ENCODE measurements around the gene RRP12.
"Not testable (repeated sequence)": the region's sequence is repeated elsewhere in the genome, so short reads cannot be mapped to it uniquely, and the experiment has no call there.

RRP12 gene

DNA sequence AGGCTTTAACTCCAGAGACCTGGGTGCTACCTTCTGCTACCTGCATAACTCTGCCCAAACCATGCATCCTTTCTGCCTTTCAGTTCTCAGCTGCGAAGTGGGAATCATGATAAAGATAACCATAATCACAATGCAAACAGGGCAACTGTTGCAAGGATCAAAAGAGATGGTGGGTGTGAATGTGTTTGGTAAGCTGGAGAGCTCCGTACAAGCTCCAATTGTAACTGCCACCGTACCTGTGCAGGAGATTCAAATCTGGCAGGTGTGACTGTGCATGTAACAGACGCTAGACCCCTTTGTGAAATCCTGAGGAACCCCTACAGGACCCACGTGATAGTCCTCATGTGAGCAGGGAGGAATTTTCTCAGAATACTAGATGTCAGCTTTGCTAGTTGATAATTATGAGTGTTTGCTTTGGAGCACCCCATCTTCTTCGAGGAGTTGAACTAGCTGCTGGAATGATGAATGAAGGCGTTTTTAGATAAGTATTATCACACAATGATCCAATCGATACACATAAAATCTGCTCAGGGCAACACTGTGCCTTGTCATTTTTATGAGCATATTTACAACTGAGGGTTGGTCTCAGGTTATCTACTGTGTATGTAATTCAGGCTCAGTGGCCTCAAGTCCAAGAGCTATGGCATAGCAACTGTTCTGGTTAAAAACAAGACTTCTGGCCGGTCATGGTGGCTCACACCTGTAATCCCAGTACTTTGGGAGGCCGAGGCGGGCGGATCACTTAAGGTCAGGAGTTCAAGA, 51.2 kb downstream of the RRP12 start:
- no peak for DNase-seq
- in situ Hi-C loops (cut with HindIII; ENCODE audit: low pct_ligation_motif_present, low pct_unique_long_range_greater_than_20kb, low sequenced_read_pairs) = no loop called here

DNA sequence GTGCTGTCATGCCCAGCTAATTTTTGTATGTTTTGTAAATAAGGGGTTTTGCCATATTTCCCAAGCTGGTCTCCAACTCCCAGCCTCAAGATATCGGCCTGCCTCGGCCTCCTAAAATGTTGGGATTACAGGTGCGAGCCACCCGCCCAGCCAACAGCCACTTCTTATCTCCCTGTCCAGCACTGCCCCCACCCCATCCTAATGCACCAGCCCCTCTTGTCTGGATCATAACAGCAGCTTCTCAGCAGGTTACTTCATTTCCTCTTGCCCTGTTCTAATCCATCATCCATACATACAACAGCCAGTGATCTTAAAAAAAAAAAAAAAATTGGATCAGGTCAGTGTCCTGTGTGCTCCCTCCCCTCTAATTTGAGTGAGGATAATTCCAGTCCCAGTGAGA, 53.8 kb downstream of the RRP12 start:
- no peak for DNase-seq
- in situ Hi-C loops (cut with HindIII; ENCODE audit: low pct_ligation_motif_present, low pct_unique_long_range_greater_than_20kb, low sequenced_read_pairs) = no loop called here

DNA sequence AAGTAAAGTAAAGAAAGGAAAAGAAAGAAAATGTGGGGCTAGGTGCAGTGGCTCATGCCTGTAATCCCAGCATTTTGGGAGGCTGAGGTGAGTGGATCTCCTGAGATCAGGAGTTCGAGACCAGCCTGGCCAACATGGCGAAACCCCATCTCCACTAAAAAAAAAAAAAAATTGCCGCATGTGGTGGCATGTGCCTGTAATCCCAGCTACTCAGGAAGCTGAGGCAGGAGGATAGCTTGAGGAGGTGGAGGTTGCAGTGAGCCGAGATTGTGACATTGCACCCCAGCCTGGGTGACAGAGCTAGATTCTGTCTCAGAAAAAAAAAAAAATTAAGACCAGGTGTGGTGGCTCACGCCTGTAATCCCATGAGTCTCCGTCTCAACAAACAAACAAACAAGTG, 57.5 kb downstream of the RRP12 start:
- in situ Hi-C loops (cut with HindIII; ENCODE audit: low pct_ligation_motif_present, low pct_unique_long_range_greater_than_20kb, low sequenced_read_pairs) = not testable (repeated sequence)

DNA sequence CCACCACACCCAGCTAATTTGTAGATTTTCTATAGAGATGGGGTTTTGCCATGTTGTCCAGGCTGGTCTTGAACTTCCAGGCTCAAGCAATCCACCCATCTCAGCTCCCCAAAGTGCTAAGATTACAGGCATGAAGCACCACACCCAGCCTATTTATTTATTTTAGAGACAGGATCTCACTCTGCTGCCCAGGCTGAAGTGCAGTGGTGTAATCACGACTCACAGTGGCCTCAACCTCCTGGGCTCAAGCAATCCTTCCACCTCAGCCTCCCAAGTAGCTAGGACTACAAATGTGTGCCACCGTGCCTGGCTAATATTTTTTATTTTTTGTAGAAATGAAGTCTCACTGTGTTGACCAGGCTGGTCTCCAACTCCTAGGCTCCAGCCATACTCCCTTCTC, 59.7 kb downstream of the RRP12 start:
- in situ Hi-C loops (cut with HindIII; ENCODE audit: low pct_ligation_motif_present, low pct_unique_long_range_greater_than_20kb, low sequenced_read_pairs) = no loop called here
- DNase-seq = no peak

More for the DNA sequence above, 57.5 kb downstream of the RRP12 start:
- not testable (repeated sequence) for DNase-seq

DNA sequence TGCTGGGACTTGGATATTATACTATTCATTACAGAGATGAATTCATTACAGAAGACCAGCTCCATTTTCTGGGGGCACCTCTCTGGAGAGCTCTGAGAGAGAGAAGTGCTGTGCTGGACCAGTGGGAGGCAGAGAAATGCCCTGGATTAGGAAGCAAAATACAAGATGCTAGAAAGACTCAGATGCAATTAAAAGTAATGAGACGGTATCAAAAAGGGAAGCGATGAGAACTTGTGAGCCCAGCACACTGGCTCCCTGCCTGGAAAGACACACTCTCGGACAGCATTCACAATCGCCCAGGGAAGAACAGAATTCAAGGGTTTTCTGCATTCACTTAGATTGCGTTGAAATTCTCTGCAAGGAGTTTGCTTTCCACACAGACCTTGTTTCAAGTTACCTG, 63.1 kb downstream of the RRP12 start:
- in situ Hi-C loops (cut with HindIII; ENCODE audit: low pct_ligation_motif_present, low pct_unique_long_range_greater_than_20kb, low sequenced_read_pairs) = no loop called here
- no peak for DNase-seq

DNA sequence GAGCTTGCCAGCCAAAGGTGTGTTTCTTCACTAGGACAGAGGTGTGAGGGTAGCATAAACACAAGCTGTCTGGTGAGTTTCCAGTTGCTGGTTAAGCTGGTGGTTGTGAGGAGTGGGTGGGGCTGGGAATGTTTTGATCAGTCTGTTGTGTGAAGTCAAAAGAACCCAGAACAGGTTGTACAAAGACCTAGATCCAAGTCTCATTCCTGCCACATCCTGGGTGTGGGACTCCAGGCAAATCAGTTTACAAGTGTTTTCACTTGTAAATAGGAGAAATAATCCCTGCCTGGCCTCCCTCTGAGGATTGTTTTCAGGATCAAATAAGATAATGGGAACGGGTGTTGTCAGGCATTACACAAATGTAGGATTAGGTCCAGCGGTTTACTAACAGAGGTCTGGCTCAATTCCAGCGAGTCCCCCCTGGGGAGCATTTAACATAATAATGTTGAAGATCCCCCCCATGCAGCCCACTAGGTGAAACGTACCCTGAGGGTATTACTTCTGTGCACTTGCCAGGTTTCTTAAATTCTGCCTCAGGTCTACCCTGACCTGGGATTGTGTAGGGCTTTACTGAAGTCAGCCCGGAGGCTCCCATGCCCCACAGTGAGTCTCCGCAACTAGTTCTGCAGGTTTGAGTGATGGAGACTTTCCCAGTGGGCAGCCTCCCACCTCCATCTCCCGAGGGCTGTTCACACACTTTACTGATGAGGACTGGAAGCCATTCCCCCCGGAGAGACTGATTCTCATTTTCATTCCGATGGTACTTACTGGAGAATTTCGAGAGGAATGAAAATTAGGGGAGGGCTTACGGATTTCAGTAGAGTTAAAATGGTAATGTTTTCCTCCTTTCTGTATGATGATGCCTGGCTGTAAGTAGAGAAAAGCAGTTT, 64.0 kb downstream of the RRP12 start:
- in situ Hi-C loops (cut with HindIII; ENCODE audit: low pct_ligation_motif_present, low pct_unique_long_range_greater_than_20kb, low sequenced_read_pairs) = no loop called here
- DNase-seq = no peak

DNA sequence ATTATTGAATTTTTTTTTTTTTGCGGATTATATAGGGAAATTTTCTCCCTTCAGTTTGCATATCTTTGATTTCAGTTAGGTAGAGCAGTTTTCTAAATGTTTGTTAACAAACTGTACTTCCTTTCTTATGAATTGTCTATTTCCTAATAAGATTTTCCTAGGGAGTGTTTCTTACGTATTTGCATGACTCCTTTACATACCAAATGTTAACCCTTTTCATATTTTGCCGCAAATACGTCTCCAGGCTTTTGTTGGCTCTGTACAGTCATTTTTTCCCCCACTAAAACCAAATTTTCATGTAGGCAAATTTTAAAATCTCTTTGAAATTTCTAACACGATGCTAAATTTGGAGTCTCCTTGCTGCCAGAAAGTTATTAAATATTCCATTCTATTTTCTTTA, 64.7 kb downstream of the RRP12 start:
- no peak for DNase-seq
- in situ Hi-C loops (cut with HindIII; ENCODE audit: low pct_ligation_motif_present, low pct_unique_long_range_greater_than_20kb, low sequenced_read_pairs) = no loop called here

DNA sequence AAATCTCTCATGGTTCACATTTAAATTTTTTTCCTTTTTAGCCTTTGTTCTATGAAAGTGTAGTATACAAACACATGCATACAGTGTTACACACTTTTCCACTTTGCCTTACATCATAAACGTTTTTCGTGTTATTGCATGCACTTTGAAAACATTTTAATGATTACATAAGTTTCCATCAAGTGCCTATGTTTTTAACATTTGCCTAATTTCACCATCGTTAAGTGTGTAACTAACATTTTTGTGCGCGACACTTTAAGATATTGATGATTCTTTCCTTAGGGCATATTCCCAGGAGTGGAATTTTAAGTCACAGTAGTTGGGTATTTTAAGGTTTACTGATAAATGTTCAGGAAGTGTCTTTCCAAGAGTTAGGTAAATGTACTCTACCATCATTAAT, 65.1 kb downstream of the RRP12 start:
- in situ Hi-C loops (cut with HindIII; ENCODE audit: low pct_ligation_motif_present, low pct_unique_long_range_greater_than_20kb, low sequenced_read_pairs) = no loop called here
- DNase-seq = no peak

DNA sequence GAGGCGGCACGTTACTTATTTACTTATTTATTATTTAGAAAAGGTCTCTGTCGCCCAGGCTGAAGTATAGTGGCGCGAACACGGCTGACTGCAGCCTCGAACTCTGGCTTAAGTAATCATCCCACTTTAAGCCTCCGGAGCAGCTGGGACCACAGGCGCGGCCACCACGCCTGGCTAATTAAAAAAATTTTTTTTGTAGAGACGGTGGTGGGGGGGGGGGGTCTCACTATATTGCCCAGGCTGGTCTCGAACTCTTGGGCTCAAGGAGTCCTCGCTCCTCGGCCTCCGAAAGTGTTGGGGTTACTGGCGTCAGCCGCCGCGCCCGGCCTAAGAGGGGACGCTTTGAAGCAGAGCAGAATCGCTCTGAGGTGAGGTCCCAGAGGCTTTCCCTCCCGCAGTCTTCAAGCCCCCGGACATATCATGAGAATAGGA, 65.9 kb downstream of the RRP12 start:
- in situ Hi-C loops (cut with HindIII; ENCODE audit: low pct_ligation_motif_present, low pct_unique_long_range_greater_than_20kb, low sequenced_read_pairs) = no loop called here
- DNase-seq = no peak

DNA sequence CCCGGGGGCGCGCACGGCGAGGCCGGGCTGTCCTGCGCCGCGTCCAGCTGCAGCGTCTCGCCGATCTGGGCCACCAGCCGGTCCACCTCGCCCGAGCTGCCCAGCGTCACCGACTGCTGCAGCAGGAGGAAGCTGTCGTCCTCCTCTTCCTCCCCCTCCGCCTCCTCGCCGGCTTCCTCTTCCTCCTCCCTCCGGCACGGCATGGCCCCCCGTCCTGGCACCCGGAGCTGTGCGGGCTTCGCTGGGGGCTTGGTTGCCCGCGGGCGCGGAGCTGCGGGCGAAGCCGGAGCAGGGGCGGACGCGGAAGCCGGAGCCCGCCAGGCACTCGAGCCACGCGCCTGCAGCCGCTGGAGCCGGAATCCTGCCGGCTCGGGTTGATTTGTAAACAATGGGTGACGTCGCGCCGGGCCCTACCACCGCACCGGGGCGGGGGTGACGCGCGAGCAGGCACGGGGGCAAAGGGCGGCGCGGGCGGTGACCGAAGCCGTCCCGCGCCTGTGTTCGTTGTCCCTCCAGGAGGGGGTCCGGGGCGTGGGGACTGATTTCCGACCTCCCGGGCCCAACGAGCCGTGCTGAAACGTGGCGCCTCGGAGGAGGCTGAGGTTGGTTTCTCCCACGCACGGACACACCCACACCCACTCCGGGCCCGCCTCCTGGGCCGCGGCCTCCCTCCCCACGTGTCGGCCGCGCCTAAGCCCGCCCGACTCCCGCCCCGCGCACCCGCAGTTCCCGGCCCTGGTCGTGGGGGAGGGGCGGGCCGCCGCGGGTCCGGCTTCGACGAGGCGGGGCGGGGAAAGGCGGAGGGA, 66.6 kb downstream of the RRP12 start, which contains the start of gene FRAT2:
TSS of gene FRAT2 (minus strand) at position 360 of the 806 bp plus-strand sequence. CDS start at position 203, 157 bp downstream.
- in situ Hi-C loops (cut with HindIII; ENCODE audit: low pct_ligation_motif_present, low pct_unique_long_range_greater_than_20kb, low sequenced_read_pairs) = no loop called here
- DNase-seq = peak; percentile 93

DNA sequence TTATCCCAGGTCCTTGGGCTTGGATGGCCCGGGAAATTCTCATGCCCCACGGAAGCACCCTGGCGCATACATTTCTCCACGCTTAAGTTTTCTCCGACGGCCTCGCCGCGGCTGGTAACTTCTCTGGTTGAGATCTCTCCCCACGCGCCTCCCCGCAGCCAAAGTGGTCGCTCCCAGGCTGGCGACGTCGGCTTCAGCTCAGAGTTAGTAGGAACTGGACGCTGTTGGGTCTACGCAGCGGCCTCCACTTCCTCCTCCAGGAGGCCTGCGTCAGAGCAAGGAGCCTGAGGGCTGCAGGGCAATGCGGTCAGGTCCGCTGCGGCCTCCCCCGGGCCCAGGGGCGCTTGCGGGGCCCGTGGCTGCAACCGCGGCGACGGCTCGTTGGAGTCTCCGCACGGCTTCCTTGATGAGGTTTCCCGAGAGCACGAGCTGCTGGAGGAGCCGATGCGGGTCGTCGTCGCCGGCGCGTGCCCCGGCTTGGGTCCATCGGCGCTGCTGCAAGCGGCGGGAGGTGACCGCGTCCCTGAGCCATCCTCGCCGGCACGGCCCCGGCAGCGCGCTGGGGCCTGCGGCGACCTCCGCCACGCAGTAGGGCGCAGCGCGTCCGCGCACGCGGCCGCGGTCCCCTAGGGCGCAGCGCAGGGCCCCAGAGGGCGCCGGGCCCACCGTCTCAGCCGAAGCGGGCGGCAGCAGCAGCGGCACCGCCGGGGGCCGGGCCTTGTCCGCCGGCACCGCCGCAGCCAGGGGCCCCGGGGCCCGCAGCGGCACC, 67.4 kb downstream of the RRP12 start:
- in situ Hi-C loops (cut with HindIII; ENCODE audit: low pct_ligation_motif_present, low pct_unique_long_range_greater_than_20kb, low sequenced_read_pairs) = no loop called here
- peak; percentile 55 for DNase-seq

DNA sequence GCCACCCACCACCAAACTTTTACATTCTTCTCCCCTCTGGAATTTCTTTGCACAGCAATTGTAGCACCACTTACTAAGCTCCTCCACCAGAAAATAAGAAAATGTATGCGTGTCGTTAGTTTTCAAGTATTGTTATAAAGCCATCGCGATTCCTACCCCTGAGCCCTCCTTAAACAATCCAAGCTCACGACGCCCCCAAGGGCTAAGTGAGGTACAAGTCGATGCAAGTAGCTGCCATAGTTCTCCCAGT, 67.9 kb downstream of the RRP12 start:
- in situ Hi-C loops (cut with HindIII; ENCODE audit: low pct_ligation_motif_present, low pct_unique_long_range_greater_than_20kb, low sequenced_read_pairs) = no loop called here
- peak; percentile 74 for DNase-seq

DNA sequence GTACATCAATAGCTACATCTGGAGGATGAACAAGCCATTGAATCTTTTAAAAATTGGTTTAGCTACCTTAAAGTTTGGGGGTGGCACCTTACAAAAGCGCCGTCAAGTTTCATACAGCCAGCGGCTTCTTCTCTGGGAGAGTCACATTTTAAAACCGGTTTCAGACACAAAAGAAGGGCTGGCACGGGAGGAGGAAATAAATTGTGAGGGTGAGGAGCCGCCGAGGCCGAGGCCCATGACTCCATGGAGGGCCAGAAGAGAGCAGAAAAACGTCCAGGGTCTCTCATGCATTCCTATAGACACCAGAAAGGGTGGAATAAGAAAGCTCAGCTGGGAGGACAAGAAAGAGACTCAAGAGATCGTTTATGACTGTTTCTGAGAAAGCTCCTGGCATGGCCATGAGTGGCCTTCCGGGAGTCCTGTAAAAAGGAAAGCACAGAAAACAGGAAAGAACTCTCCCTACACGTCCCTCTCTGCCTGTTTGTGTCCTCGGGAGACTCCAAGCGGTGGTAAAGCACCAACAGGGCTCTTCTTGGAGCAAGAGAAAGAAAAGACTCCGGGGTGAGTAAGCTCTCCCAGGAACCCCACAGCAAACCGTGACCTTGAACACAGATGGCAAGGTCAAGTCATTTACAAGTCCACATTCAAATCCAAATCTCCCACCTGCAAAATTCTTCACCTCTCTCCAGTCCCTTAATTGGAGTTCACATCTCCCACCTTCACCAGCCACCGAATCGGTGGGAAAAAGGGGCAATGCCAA, 68.4 kb downstream of the RRP12 start:
- in situ Hi-C loops (cut with HindIII; ENCODE audit: low pct_ligation_motif_present, low pct_unique_long_range_greater_than_20kb, low sequenced_read_pairs) = no loop called here
- peak; percentile 88 for DNase-seq

DNA sequence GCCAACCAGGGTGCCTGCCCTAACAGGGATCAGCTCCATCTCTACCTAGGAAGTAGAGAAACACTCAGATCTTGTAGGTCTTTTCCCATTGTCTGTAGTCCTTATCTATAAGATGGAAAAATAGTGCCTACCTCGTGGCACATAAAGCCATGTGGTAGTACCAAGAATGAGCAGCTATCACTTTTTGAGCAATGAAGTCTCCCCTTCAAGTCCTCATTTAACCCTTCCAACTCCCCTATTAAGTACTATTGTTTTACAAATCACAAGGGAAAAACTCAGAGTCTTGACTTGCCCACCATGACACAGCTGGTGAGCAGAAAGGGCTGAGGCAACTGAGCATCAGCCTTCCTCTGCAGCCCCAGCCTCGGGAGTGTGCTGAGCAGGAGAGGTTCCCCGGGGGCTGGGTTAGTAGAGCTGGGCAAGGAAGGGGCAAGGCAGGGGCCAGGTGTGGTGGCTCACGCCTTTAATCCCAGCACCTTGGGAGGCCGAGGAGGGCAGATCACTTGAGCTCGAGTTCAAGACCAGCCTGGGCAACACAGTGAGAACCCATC, 69.9 kb downstream of the RRP12 start:
- in situ Hi-C loops (cut with HindIII; ENCODE audit: low pct_ligation_motif_present, low pct_unique_long_range_greater_than_20kb, low sequenced_read_pairs) = no loop called here
- DNase-seq = no peak

DNA sequence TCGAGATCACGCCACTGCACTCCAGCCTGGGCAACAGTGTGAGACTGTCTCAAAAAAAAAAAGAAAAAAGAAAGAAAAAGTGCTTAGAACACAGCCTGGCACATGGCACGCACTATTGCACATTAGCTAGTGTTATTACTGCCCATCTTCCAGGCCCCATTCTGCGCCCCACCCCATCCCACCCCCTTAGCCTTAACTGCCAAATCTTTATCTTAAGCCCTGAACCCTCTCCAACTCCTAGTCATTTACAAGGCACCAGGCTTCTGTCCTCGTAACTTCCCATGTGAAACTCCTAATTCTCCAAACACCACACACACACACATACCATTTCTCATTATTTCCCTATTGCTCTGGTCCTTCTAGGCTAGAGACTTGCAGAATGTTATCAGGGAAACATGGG, 71.4 kb downstream of the RRP12 start:
- in situ Hi-C loops (cut with HindIII; ENCODE audit: low pct_ligation_motif_present, low pct_unique_long_range_greater_than_20kb, low sequenced_read_pairs) = no loop called here
- no peak for DNase-seq

DNA sequence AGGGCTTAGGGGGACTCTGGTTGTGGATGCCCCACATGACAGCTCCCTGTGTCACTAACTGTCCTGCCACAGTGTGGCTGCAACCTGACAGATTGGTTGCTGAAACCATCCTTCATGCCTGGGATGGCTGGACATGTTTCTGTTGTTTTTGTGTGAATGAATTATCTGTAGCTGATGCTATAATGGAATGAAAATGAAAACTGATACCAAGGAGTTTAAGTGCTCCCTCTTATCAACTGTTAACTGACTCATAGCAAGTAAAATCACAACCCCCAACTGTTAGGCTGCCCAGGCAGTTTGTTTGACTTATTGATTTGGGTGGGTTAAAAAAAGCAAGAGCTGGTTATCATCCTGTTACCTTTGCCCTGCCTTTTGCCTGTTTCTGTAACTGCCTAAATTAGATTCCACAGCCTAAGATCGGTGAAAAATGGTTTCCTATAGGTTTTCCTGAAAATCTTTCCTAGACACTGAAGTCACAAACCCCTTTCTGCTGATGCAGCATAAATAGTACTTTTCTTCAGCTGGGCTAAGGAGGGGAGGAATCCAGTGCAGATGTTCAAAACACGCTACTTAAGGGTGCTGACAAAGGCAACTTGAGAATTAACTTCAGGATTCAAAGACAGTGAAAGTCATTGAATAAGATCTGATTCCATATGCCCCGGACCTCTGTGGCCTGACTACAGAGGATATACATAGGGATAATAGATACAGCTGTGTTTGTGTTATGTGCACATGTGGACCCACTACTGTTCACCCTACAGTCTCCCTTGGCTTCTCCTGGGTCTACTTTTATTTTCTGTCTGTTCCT, 72.3 kb downstream of the RRP12 start:
- in situ Hi-C loops (cut with HindIII; ENCODE audit: low pct_ligation_motif_present, low pct_unique_long_range_greater_than_20kb, low sequenced_read_pairs) = no loop called here
- no peak for DNase-seq

Data from ACHN (cell line).